BJ (cell line): ENCODE results near the gene CCDC102B. TPM values are rescaled to one million over a fixed set of nuclear protein-coding genes. Genes with fewer than 3 reads are reported as not detected.

Source experiments
- CTCF ChIA-PET: fragments of 350-600 bp; formaldehyde crosslinking; extraction: SDS; loops from one replicate; lab custom pipeline; 2021; ENCODE audit warnings: antibody characterized with exemption, inconsistent platforms; lab: Yijun Ruan, JAX
- POLR2A ChIA-PET: fragments of 300-600 bp; sonication (Branson Sonifier 250); formaldehyde crosslinking; extraction: SDS; loops from one replicate; lab custom pipeline; 2021; ENCODE audit warnings: antibody characterized with exemption; lab: Charles Lee
- DNase-seq: peaks from one replicate; pipeline ENCODE4 v3.0.0-alpha.2; 2011; ENCODE audit warnings: low read depth
- H3K27me3 ChIP-seq: 2 replicates; pipeline ENCODE4 v1.6.0; 2011; ENCODE audit warnings: low read length; ENCODE audit not compliant: control insufficient read depth, insufficient read depth
- H3K36me3 ChIP-seq: 2 replicates; pipeline ENCODE4 v1.5.1; 2011; ENCODE audit warnings: low read length; ENCODE audit not compliant: control insufficient read depth, insufficient read depth
- H3K4me3 ChIP-seq: 2 replicates; pipeline ENCODE4 v1.5.1; 2011; ENCODE audit warnings: low read depth, mild to moderate bottlenecking, control low read depth, low read length
- CTCF ChIP-seq: IDR thresholded peaks from 2 replicates; pipeline ENCODE4 v1.5.1; 2011; ENCODE audit warnings: low read depth, mild to moderate bottlenecking, control low read depth, inconsistent platforms, low read length, moderate library complexity; ENCODE audit not compliant: insufficient read depth
- polyA plus RNA-seq: library from polyadenylated mRNA; depleted of rRNA; stranded (reverse); fragments of >200 nt; gene quantifications from 2 replicates; pipeline ENCODE4 v1.2.3, GENCODE V29; 2011

The CCDC102B gene
- polyA plus RNA-seq, 1 experiment, result 2.8 TPM

DNA sequence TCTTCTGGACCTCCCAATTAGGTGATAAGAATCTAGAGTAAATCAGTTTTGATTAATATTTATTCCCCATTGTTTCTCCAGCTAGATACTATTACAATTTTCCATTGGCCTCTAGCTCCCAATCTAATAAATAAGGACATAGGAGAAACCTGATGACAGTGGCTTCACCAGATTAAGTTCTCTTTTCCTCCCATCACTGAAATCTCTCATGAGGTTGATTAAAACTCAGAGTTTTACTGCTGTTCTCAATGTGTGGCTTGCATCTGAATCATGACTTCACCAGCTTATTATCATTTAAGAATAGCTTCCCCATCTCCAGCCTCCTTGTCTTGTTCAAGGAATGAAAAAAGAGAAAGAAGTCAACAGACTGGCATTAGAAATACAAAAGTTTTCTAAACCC lies 3.9 kb upstream of the CCDC102B start:
- Histone ChIP-seq H3K4me3 (no peak overlapping the region), H3K36me3 (no peaks in the 10 kb centered on the region), H3K27me3 (no peaks in the 10 kb centered on the region)
- no peak for DNase-seq
- TF ChIP-seq CTCF, result no peak
- CTCF ChIA-PET, result interaction anchor here (1.1 kb wide), 2 partner anchors 10 to 67 kb away, joined by 4 read pairs; no protein-coding TSS in a partner anchor
- POLR2A ChIA-PET, result no interaction called here

GRCh38 chr18:68796936-68797690 lies 767 bp upstream of the CCDC102B start:
- peak; percentile 51 for DNase-seq
- Histone ChIP-seq H3K36me3 (no peaks in the 10 kb centered on the region), H3K27me3 (no peaks in the 10 kb centered on the region), H3K4me3 (no peak overlapping the region)
- ChIA-PET POLR2A (interaction anchor here (0.6 kb wide), 1 partner anchor 32 kb away, joined by 4 read pairs; no protein-coding TSS in a partner anchor), CTCF (interaction anchor here (0.6 kb wide), 1 partner anchor 15 kb away, joined by 3 read pairs; no protein-coding TSS in a partner anchor)
- no peak for TF ChIP-seq CTCF

- CTCF ChIA-PET, result no interaction called here
- Histone ChIP-seq H3K27me3 (no peaks in the 10 kb centered on the region), H3K36me3 (no peaks in the 10 kb centered on the region), H3K4me3 (no peak overlapping the region)
- TF ChIP-seq CTCF, result no peak
- no peak for DNase-seq
- POLR2A ChIA-PET, result no interaction called here
These were observed 2.2 kb downstream of the CCDC102B start for GRCh38 chr18:68800075-68800474.

GRCh38 chr18:68803356-68803755 lies 5.5 kb downstream of the CCDC102B start:
- Histone ChIP-seq H3K36me3 (no peaks in the 10 kb centered on the region), H3K27me3 (no peaks in the 10 kb centered on the region), H3K4me3 (no peak overlapping the region)
- ChIA-PET CTCF (interaction anchor here (1.4 kb wide), 1 partner anchor 10 kb away, joined by 4 read pairs; no protein-coding TSS in a partner anchor), POLR2A (no interaction called here)
- DNase-seq, result peak; percentile 95
- no peak for TF ChIP-seq CTCF

GRCh38 chr18:68817584-68817983 lies 19.7 kb downstream of the CCDC102B start:
- Histone ChIP-seq H3K4me3 (no peak overlapping the region), H3K27me3 (no peaks in the 10 kb centered on the region), H3K36me3 (no peaks in the 10 kb centered on the region)
- DNase-seq, result no peak
- no peak for TF ChIP-seq CTCF
- POLR2A ChIA-PET, result no interaction called here
- CTCF ChIA-PET, result no interaction called here
